GM12873 (cell line): ENCODE results near the gene BOLA1.
A peak's percentile ranks its signal among the peaks of the same experiment; 100 is the strongest.

Experiments used
- TF ChIP-seq, protein P1 (sequence below): IDR thresholded peaks from 2 replicates; pipeline ENCODE4 v1.5.1; 2012; ENCODE audit warnings: low read depth, mild to moderate bottlenecking, moderate library complexity, low read length, control low read depth; ENCODE audit not compliant: insufficient read depth; ENCODE audit errors: missing control alignments

BOLA1 gene

DNA sequence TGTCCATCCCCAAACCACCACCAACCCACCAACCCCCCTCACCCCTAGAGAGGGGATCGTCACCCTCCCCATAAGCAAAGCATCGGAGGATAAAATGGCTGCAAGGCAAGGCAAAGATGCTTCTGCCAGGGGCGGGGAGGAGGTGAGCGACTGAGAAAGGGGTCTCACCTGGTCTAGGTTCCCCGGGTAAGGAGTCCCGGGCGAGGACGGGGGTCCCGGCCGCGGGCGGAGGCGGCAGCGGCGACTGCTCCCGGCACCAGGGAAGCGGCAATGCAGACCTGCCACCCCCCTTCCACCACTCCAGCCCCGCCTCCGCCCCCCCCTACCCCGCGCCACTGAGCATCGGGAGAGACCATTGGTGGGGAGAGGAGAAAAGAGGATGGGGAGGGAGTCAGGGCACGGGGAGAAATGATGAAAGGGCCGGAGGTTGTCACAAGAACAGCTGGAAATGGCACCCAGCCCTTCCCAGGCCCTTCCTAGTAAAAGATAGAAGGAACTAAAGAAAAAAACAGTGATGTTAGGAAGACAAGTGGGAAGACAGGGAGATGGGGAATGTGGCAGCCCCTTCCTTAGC is 18.3 kb downstream of the BOLA1 start, which contains the start of gene SV2A:
SV2A (minus strand) TSS at position 274 of the 574 bp plus-strand sequence. CDS start 4,004 bp downstream, outside the sequence.
- TF ChIP-seq, protein P1, sequence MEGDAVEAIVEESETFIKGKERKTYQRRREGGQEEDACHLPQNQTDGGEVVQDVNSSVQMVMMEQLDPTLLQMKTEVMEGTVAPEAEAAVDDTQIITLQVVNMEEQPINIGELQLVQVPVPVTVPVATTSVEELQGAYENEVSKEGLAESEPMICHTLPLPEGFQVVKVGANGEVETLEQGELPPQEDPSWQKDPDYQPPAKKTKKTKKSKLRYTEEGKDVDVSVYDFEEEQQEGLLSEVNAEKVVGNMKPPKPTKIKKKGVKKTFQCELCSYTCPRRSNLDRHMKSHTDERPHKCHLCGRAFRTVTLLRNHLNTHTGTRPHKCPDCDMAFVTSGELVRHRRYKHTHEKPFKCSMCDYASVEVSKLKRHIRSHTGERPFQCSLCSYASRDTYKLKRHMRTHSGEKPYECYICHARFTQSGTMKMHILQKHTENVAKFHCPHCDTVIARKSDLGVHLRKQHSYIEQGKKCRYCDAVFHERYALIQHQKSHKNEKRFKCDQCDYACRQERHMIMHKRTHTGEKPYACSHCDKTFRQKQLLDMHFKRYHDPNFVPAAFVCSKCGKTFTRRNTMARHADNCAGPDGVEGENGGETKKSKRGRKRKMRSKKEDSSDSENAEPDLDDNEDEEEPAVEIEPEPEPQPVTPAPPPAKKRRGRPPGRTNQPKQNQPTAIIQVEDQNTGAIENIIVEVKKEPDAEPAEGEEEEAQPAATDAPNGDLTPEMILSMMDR = no peak

DNA sequence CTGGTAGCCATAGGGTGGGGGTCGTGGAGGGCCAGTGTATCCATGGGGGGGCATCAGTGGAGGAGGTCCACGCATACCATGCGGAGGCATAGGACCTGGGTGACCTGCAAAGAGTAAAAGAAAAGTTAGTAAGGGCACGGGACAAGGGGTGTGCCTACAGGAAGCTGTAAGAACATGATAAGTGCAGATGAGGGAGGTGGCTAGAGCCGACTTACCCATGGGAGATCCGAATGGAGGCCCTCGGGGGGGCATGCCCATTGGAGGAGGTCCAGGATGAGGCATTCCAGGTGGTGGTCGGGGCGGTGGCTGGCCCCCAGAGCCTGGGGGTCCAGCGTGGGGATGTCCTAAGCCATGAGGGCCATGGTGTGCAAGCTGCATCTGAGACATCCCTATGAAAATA is 24.3 kb downstream of the BOLA1 start:
- TF ChIP-seq, protein P1 = no peak

DNA sequence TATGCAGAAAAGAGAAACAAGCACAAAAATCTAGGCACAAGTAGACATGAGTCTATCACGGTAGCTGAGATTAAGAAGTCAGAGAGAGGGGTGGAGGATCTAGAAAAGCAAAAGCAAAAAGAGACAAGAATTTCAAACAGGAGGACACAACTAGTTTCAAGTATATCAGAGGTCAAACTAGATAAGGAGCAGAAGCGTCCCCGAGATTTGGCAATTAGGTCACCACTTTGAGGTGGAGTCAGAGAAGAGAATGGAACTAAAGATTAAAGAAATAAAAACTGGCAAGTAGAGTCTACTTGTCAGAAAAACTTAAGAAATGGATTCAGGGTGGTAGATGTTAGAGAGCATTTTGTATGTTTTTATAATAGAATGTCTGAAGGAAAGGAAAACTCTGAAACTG is 26.0 kb downstream of the BOLA1 start:
- TF ChIP-seq, protein P1 = no peak

DNA sequence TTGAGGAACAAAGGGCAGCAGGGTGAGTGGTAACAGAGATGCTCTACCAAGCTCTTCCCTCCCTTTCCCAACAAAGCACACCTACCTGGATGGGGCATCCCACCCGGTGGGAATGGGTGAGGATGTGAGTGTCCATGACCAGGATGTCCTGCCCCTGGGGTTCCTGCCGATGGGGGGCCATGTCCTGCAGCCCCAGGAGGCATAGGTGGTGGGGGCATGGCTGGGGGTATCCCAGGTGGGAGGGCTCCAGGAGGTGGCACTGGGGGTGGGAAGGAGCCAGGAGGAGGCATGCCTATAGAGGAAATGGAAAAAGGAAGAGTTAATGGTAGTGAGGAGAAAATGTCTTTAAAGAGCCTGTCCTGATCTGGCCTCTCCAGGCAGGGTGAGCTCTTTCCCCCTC is 26.4 kb downstream of the BOLA1 start:
- TF ChIP-seq, protein P1 = no peak

DNA sequence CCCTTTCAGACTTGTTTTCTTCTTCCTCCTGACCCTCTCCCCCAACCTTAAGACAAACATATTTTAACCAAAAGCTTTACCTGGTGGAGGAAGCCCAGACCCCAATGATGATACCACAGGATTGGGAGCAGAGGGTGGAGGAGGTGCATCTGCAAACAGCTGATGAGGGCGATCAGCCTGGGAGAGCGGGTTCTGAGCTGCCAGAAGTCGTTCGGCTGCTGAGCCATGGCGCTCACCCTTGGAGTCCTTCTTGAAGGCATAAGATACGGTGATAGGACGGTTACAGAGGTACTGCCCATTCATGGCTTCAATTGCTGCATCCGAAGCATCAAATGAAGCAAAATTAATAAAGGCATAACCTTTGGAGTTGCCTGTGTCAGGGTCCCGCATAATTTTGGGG is 26.9 kb downstream of the BOLA1 start:
- TF ChIP-seq, protein P1 = no peak

DNA sequence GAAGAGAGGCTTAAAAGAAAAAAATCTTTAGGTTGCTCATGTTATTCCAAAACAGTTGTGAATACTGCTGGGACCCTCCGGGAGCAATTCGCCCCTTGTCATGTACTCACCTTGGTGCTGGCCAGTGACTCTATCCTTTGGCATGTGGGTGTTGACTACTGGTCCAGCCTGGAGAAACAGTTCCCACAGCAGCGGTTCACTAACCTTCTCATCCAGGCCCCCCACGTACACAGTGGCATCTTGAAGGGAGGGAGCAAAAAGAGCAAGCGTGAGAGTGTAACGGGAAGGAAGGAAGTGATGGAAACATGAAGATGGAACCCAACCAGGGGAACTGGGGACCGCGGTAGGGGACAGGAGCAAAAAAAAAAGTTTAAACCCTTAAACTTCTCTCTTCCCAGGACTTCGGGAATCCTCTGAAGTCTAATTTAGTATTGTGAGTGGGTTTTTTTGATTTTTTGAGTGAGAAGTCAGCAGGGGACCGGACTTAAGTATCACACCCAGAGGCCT is 27.7 kb downstream of the BOLA1 start:
- TF ChIP-seq, protein P1 = no peak

DNA sequence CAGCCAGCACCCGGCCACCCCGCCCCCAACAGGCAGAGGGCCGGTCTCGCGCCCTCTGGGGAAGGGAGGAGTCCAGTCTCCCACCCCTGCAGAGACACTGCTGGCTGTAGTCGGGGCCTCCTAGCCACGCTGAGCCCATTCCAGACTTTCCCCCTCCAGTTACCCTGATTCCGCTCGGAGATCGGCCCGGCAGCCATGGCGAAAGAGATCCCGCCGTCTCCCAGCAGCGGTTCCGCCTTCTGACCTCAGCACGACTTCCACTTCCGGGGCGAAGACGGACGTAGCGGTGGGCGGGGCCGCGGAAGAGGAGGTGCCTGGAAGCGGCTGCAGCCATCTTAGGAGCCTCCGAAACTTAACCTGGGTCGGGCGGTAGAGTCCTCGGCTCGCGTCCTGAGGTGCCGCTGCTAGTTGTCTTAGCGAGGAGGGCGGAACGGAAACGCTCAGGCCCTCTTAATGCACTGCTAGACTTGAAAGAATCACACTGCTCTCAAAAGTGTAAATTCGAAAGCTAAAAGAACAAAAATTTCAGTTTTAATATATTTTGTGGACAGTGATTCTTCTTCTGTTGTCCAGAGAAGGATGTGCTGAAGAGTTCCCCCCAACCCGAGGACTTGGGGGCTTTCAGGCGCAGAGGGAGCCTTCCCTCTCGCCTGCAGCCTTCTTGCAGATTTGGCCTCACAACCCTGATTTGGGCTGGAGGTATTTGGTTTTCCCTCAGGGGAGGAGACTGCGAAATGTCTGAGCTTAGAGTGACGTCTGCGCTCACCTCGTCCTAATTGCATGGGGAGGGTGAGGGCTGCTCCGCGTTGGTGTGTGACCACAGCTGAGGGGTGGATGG is 28.4 kb downstream of the BOLA1 start, which contains the start of gene SF3B4:
SF3B4 (minus strand) TSS at position 241 of the 838 bp plus-strand sequence; CDS start at position 197, 44 bp downstream.
- TF ChIP-seq, protein P1 = peak; percentile 2
